ENCODE measurements around the gene CADPS. TPM values are rescaled to one million over a fixed set of nuclear protein-coding genes. Genes with fewer than 3 reads are reported as not detected.

The CADPS gene
- total RNA-seq, 1 donor from 2014 or later: not detected

DNA sequence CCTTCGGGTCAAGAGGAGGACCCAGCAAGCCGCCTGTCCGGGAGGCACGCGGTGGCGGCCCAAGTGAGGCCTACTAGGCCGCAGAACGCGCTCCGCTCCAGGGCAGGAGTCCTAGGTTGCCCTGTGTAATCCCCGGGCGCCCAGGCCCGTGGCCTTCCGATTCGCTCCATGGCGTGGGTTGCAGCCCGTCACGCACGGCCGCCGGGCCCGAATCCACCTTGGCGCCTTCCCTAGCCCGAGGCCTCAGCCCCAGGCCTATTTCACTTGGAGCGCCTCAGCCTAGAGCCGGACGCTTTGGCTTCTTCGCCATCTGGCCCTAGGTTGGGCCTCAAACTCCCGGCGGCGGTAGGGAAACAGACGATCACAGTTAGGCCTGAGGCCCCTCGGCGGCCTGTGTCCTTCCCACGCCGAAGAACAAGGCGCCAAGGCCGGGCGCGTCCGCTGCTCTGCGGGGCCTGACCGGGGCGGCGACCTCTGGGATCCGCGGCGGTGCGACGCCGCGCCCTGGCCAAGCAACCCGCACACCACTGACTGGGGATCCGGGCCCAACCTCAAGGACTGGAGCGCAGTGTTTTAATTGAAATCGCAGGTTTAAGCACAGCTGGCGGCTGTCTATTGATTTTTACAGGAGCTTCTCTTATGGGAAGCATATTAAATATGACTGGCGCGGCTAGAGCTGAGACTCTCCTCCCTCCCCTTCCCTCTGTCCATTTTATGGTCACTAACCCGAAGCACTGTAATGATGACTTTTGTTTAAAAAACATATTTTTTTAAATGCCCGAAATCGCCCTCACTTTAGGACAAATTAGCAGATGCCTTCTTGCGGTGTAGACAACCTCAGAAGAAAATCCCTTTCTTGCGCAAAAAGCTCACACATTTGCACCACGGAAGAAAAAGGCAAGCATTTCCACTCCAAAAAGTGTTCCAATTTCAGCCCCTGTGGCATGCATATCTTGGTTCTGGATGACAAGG lies 498.0 kb downstream of the CADPS start:
- DNase-seq (ENCODE audit: low read depth in 2 of 2): no peak

GRCh38 chr3:62376454-62376720 lies 498.8 kb downstream of the CADPS start:
- no peak for DNase-seq (ENCODE audit: low read depth in 2 of 2)

DNA sequence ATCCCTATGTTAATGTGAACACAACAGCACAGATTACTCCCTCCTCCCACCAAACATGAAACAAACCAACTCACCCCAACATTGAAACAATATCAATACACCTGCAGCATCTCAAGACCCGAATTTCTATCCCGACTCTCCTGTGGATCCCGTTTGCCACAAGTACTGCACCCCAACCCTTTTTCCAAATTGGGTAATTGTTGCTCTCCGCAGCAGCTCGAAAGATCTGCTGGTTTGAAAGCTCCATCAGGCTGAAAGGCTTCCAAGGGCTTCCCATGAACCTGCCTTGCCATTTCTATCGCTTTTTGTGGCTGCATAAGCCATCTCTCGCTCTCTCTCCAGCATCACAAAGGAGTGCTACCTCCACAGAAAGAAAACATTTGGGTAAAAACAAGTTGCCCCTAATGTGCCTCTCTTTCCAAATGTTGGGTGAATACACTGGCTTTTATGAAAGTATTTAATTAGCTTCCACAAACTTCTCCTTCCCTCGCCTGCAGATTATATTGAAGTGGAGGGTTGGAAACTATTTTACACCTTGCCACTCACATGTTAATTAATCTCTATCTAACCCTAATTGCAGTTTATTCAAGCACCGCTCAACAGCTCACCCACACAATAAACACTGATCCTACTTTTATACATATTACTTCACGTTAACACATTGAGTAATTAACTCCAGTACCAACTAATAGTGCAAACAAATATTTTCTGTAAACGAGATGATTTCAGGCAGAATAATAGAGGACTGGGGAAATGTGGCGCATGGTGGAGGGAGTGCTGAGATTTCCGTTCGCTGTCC lies 499.4 kb downstream of the CADPS start:
- no peak for DNase-seq (ENCODE audit: low read depth in 2 of 2)

DNA sequence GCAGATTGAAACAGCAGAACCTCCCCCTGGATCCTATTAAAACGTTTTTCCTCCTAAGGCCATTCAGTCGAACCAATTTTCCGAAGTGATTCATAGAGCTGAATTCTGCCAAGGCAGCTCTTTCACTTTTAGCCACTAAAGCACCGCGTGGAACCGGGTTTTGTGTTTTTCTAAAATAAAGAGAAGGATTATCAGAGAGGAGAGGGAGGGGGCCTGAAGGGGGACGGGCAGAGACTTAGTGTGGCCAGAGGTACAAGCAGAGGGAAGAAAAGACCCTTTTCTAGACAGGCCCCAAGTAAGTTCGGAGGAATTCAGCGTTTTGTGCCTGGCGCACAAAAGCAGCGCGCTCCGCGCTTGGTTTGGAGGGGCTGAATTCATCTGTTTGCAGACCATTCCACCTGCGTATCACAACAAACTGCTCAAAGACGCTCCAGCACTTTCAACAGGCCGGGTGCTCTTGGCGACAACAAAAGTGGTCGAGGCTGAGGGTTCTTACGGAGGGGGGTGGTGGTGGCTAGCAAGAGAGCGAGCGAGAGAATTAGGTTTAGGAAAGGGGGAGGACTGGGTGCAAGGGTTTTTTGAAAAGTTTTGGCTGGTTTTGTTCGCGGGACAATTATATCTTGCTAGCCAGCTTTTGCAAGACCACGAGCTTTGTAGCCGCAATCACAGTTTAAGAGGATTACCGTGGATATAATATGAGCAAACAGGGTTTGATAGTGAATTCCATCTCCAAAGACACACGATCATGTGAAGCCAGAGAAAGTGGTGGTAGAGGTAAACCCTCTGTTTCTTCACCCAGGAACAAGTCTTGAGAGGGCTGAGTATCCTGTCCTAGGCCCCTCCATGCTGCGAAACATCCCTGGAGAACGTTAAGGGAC lies 500.6 kb downstream of the CADPS start:
- peak in 1 of 2 donors; percentile 6 for DNase-seq (ENCODE audit: low read depth in 2 of 2)

- no peak for DNase-seq (ENCODE audit: low read depth in 2 of 2)
Observed at GRCh38 chr3:62373714-62374333, 501.4 kb downstream of the CADPS start.

GRCh38 chr3:62373215-62373614 lies 502.0 kb downstream of the CADPS start, which contains the start of gene FEZF2:
FEZF2 (minus strand) TSS chr3:62373550; CDS start chr3:62372868, 682 bp downstream.
- DNase-seq (ENCODE audit: low read depth in 2 of 2): no peak

- DNase-seq (ENCODE audit: low read depth in 2 of 2): no peak
Observed at GRCh38 chr3:62372621-62373041, 502.6 kb downstream of the CADPS start.

GRCh38 chr3:62371720-62372591 lies 503.3 kb downstream of the CADPS start:
- DNase-seq (ENCODE audit: low read depth in 2 of 2): no peak

GRCh38 chr3:62370858-62371719 lies 504.1 kb downstream of the CADPS start:
- no peak for DNase-seq (ENCODE audit: low read depth in 2 of 2)

- no peak for DNase-seq (ENCODE audit: low read depth in 2 of 2)
Observed at GRCh38 chr3:62370112-62370857, 504.9 kb downstream of the CADPS start.

DNA sequence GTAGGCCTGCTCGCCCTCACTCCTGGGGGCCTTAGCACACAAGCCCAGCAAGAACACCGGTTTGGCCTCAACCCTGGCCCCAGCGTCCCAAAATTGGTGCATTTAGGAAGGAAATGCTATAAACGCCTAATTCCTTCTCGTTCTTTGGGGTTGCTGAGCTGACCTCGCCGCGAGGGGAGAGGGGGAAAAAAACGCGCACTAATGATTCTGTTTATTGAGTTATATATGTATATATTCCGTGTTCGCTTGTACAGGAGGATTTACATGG lies 505.8 kb downstream of the CADPS start:
- DNase-seq (ENCODE audit: low read depth in 2 of 2): no peak

DNA sequence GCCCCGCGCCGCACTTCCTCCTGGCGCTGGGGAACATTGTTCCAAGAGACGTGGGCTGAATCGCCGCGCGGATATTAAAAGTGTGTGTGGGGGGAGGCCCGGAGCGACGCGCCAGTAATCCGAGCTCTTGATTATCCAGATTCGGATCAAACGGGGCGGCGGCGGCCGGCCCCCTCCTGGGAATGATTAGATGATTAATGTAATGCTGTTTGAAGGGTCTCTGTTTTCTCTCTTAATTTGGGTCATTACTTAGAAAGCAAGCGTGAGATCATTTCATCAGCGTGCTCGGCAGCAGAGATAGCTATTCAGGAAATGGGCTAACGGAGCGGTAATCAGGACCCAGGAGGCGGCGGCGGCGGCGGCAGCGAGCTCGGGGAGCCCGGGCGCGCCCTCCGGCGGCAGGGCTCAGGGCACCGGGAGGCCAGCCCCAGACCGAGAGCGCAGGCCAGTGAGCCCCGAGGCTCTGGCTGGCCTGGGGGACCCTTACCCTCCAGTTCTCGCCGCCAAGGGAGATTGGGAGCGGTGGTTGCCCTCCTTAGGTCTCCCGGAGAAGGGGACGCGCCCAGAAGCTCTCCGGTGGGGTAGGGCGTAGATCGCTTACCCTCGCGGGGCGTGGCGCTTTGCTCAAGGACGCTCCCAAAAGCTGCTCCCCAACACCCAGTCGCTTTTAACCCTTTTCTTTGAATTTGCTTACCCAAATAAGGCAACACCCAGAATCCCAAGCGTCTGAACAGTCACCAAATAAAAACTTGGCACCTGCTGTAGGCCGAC lies 506.3 kb downstream of the CADPS start:
- no peak for DNase-seq (ENCODE audit: low read depth in 2 of 2)

- no peak for DNase-seq (ENCODE audit: low read depth in 2 of 2)
Observed at GRCh38 chr3:62368290-62368704, 506.9 kb downstream of the CADPS start.

- no peak for DNase-seq (ENCODE audit: low read depth in 2 of 2)
Observed at GRCh38 chr3:62367763-62368195, 507.4 kb downstream of the CADPS start.

DNA sequence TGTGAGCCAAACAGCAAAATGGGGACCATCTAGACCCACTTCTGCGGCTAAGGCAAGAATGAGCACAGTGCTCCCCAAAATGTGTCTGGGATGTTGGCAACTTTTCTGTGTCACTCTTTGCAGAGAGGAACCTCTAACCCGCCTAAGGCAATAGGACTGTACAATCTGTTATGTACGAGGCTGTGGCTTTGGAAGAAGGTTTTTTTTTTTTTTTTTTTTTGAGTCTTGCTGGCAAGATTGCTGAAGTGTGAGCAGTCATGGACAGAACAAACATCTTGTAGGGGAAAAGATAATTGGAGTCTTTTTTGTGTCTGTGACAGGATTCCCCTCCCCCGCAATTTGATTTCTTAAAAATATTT lies 509.1 kb downstream of the CADPS start:
- no peak for DNase-seq (ENCODE audit: low read depth in 2 of 2)

GRCh38 chr3:62365391-62366125 lies 509.7 kb downstream of the CADPS start:
- no peak for DNase-seq (ENCODE audit: low read depth in 2 of 2)

GRCh38 chr3:62364191-62364590 lies 511.0 kb downstream of the CADPS start:
- no peak for DNase-seq (ENCODE audit: low read depth in 2 of 2)
